ENCODE data around the gene FADS6. TPM values are rescaled to one million over a fixed set of nuclear protein-coding genes. Genes with fewer than 3 reads are reported as not detected.

FADS6 gene
- total RNA-seq, 2 donors from 2014 or later, result 4.7 to 5.7 TPM

GRCh38 chr17:74904687-74905409 lies 11.4 kb upstream of the FADS6 start:
- peaks cover 17% of the 10 kb centered on the region for H3K27me3 Mint-ChIP-seq (ENCODE audit: insufficient read depth)
- H3K4me1 Mint-ChIP-seq, result peaks cover 7% of the 10 kb centered on the region
- no peak for DNase-seq
- TF ChIP-seq CTCF (conservative IDR thresholded peaks at IDR 0.05), result no peak
- peaks cover 11% of the 10 kb centered on the region for H3K27me3 ChIP-seq (ENCODE audit: control insufficient read depth, insufficient read depth, low read length, poor library complexity, severe bottlenecking)
- H3K9me3 ChIP-seq (ENCODE audit: control insufficient read depth, low read length), result no peaks in the 10 kb centered on the region
- H3K4me3 ChIP-seq (ENCODE audit: low read length), result no peak overlapping the region
- H3K27ac ChIP-seq (ENCODE audit: low read depth, low read length), result no peak overlapping the region
- no peak overlapping the region for H3K27ac Mint-ChIP-seq
- no peak overlapping the region for H3K9ac ChIP-seq (ENCODE audit: extremely low read depth, low read length, poor library complexity, severe bottlenecking)
- peaks cover 5% of the 10 kb centered on the region for H3K9me3 Mint-ChIP-seq
- H3K4me1 ChIP-seq (ENCODE audit: control insufficient read depth, insufficient read depth, low read length), result no peaks in the 10 kb centered on the region
- WGBS, 2 experiments (ENCODE audit: insufficient coverage in 1 of 2, insufficient read length in 1 of 2), result 86 to 96% methylated on average over 4 to 7 of the region's 7 CpGs
- H3K36me3 Mint-ChIP-seq (ENCODE audit: low read depth), result no peaks in the 10 kb centered on the region
- no peak overlapping the region for H3K4me3 Mint-ChIP-seq
- no peaks in the 10 kb centered on the region for H3K36me3 ChIP-seq (ENCODE audit: control insufficient read depth, insufficient read depth, low read length)

GRCh38 chr17:74903671-74904070 lies 10.2 kb upstream of the FADS6 start:
- peaks cover 17% of the 10 kb centered on the region for H3K27me3 ChIP-seq (ENCODE audit: control insufficient read depth, insufficient read depth, low read length, poor library complexity, severe bottlenecking)
- H3K27ac Mint-ChIP-seq, result no peak overlapping the region
- no peaks in the 10 kb centered on the region for H3K4me1 ChIP-seq (ENCODE audit: control insufficient read depth, insufficient read depth, low read length)
- H3K4me3 Mint-ChIP-seq, result no peak overlapping the region
- no peaks in the 10 kb centered on the region for H3K9me3 ChIP-seq (ENCODE audit: control insufficient read depth, low read length)
- peaks cover 5% of the 10 kb centered on the region for H3K9me3 Mint-ChIP-seq
- no peaks in the 10 kb centered on the region for H3K4me1 Mint-ChIP-seq
- no peak for TF ChIP-seq CTCF (conservative IDR thresholded peaks at IDR 0.05)
- peaks cover 23% of the 10 kb centered on the region for H3K27me3 Mint-ChIP-seq (ENCODE audit: insufficient read depth)
- no peaks in the 10 kb centered on the region for H3K36me3 Mint-ChIP-seq (ENCODE audit: low read depth)
- H3K9ac ChIP-seq (ENCODE audit: extremely low read depth, low read length, poor library complexity, severe bottlenecking), result no peak overlapping the region
- no peak overlapping the region for H3K4me3 ChIP-seq (ENCODE audit: low read length)
- H3K27ac ChIP-seq (ENCODE audit: low read depth, low read length), result no peak overlapping the region
- no peak for DNase-seq
- WGBS, 2 experiments (ENCODE audit: insufficient coverage in 1 of 2, insufficient read length in 1 of 2), result 91 to 95% methylated on average over 2 to 6 of the region's 6 CpGs
- H3K36me3 ChIP-seq (ENCODE audit: control insufficient read depth, insufficient read depth, low read length), result no peaks in the 10 kb centered on the region

GRCh38 chr17:74903034-74903433 lies 9.6 kb upstream of the FADS6 start:
- DNase-seq, result no peak
- no peaks in the 10 kb centered on the region for H3K4me1 Mint-ChIP-seq
- H3K4me3 ChIP-seq (ENCODE audit: low read length), result no peak overlapping the region
- no peaks in the 10 kb centered on the region for H3K9me3 ChIP-seq (ENCODE audit: control insufficient read depth, low read length)
- no peaks in the 10 kb centered on the region for H3K36me3 Mint-ChIP-seq (ENCODE audit: low read depth)
- no peak overlapping the region for H3K27ac Mint-ChIP-seq
- H3K9ac ChIP-seq (ENCODE audit: extremely low read depth, low read length, poor library complexity, severe bottlenecking), result no peak overlapping the region
- no peaks in the 10 kb centered on the region for H3K4me1 ChIP-seq (ENCODE audit: control insufficient read depth, insufficient read depth, low read length)
- peaks cover 19% of the 10 kb centered on the region for H3K27me3 Mint-ChIP-seq (ENCODE audit: insufficient read depth)
- H3K9me3 Mint-ChIP-seq, result peaks cover 5% of the 10 kb centered on the region
- H3K27me3 ChIP-seq (ENCODE audit: control insufficient read depth, insufficient read depth, low read length, poor library complexity, severe bottlenecking), result peaks cover 17% of the 10 kb centered on the region
- no peak for TF ChIP-seq CTCF (conservative IDR thresholded peaks at IDR 0.05)
- no peak overlapping the region for H3K4me3 Mint-ChIP-seq
- 87 to 89% methylated on average over 3 to 9 of the region's 9 CpGs for WGBS, 2 experiments (ENCODE audit: insufficient coverage in 1 of 2, insufficient read length in 1 of 2)
- no peak overlapping the region for H3K27ac ChIP-seq (ENCODE audit: low read depth, low read length)
- no peaks in the 10 kb centered on the region for H3K36me3 ChIP-seq (ENCODE audit: control insufficient read depth, insufficient read depth, low read length)
